Right lobe of liver (tissue), 6 donors: Measurements from ENCODE around the gene NRXN3. TPM values are rescaled to one million over a fixed set of nuclear protein-coding genes. Genes with fewer than 3 reads are reported as not detected.

Experiments used
- ATAC-seq, 4 donors: fragments of 200-7000 bp; cut with Tn5 transposase; one replicate each; pipeline ENCODE4 v1.9.1; 2020; ENCODE audit warnings: mild to moderate bottlenecking in 4 of 4, moderate library complexity in 4 of 4
- DNase-seq, 3 donors: peaks; one replicate each; pipeline ENCODE4 v3.0.0-alpha.2; 2020
- H3K27ac ChIP-seq, 3 donors: fragments of 200-600 bp; one replicate each; pipeline ENCODE4 v1.8.0; 2022
- H3K27me3 ChIP-seq, 2 donors: fragments of 200-600 bp; one replicate each; pipeline ENCODE4 v1.8.0; 2022
- H3K36me3 ChIP-seq, 4 donors: fragments of 200-600 bp; sonication (generic) in 1 of 4; one replicate each; pipeline versions ENCODE4 v1.5.1 to v1.8.0; 2017 to 2022; ENCODE audit warnings: control low read depth in 1 of 4
- H3K4me1 ChIP-seq, 4 donors: fragments of 200-600 bp; sonication (generic) in 1 of 4; one replicate each; pipeline versions ENCODE4 v1.5.1 to v1.8.0; 2017 to 2022; ENCODE audit warnings: control low read depth in 1 of 4
- H3K4me3 ChIP-seq, 3 donors: fragments of 200-600 bp; one replicate each; pipeline ENCODE4 v1.8.0; 2022
- H3K9me3 ChIP-seq, 4 donors: fragments of 200-600 bp; sonication (generic) in 1 of 4; one replicate each; pipeline versions ENCODE4 v1.5.1 to v1.8.0; 2017 to 2022; ENCODE audit warnings: control low read depth in 1 of 4
- POLR2A ChIP-seq: fragments of 450-650 bp; IDR thresholded peaks from one replicate; pipeline ENCODE4 v1.6.1; 2017; ENCODE audit warnings: antibody characterized with exemption, mild to moderate bottlenecking
- WGBS: methylation state at CpG from one replicate; pipeline ENCODE4 v1.1.6; 2018; ENCODE audit warnings: low coverage, low lambda C conversion rate; ENCODE audit not compliant: insufficient coverage; ENCODE audit errors: missing lambda C conversion rate; 5-methylcytosine and 5-hydroxymethylcytosine counted together
- intact Hi-C, 2 donors: fragments of 100-400 bp; cut with DNase I; formaldehyde crosslinking; loops; one replicate each; pipeline versions ENCODE4 v1.11.2 to v1.14.1; 2022
- total RNA-seq, 6 experiments: library from RNA; depleted of rRNA in 2 of 6; stranded (reverse); fragments of >200 nt in 2 of 6; fragmentation: NEBNext Ultra II Directional in 3 of 6; extraction: Animal tissue kit (Norgen Biotek cat#: 25700) in 3 of 6; gene quantifications; one replicate each; pipeline versions ENCODE4 v1.1.0 to v1.2.4, GENCODE V29; 2016 to 2023
- TF ChIP-seq, protein P1 (sequence below), 4 donors: fragments of 200-600 bp in 3 of 4; fragments of 450-650 bp in 1 of 4; IDR thresholded peaks; one replicate each; pipeline versions ENCODE4 v1.5.1 to v1.8.0; 2016 to 2022; ENCODE audit warnings: antibody characterized with exemption in 4 of 4, mild to moderate bottlenecking in 2 of 4
- donor health status: DM: no; HTN: yes; CAD: no.
- donor health status: DM: no; HTN: no; CAD: no.
- donor health status: DM: no; HTN: no; CAD: no.
- donor health status: DM: no; HTN: yes; CAD: no.
- donor health status: DM: no; HTN: yes; CAD: no.

The NRXN3 gene
- total RNA-seq, 6 experiments from 2014 or later = 0.06 to 0.51 (median 0.23) TPM; not detected in 1

DNA sequence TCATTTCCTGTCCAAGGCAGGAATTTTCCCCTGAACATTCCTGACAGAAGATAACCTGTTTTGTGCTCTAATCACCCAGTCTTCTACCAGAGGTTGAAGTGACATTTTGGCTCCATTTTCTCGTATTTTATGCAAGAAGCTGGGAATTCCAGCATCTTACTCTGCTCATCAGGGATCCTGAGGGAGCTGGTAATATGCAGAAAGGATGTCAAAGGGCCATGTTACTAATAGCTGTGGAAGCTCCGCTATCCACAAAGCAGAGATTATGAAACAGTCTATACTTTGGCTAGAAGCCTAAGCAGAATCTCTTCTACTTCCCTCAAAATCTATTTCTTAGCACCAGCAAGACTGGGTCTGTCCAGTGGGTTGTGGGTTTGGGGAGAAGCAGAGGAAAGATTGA lies 1428.2 kb downstream of the NRXN3 start:
- Histone ChIP-seq H3K4me1 (no peaks in the 10 kb centered on the region), H3K27me3 (no peaks in the 10 kb centered on the region), H3K4me3 (no peak overlapping the region), H3K9me3 (no peaks in the 10 kb centered on the region), H3K27ac (no peak overlapping the region), H3K36me3 (no peaks in the 10 kb centered on the region)
- no peak for ATAC-seq
- intact Hi-C loops = no loop called here
- WGBS = 47% methylated on average over 2 of the region's 2 CpGs
- TF ChIP-seq POLR2A = no peak
- TF ChIP-seq, protein P1, sequence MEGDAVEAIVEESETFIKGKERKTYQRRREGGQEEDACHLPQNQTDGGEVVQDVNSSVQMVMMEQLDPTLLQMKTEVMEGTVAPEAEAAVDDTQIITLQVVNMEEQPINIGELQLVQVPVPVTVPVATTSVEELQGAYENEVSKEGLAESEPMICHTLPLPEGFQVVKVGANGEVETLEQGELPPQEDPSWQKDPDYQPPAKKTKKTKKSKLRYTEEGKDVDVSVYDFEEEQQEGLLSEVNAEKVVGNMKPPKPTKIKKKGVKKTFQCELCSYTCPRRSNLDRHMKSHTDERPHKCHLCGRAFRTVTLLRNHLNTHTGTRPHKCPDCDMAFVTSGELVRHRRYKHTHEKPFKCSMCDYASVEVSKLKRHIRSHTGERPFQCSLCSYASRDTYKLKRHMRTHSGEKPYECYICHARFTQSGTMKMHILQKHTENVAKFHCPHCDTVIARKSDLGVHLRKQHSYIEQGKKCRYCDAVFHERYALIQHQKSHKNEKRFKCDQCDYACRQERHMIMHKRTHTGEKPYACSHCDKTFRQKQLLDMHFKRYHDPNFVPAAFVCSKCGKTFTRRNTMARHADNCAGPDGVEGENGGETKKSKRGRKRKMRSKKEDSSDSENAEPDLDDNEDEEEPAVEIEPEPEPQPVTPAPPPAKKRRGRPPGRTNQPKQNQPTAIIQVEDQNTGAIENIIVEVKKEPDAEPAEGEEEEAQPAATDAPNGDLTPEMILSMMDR (IDR thresholded peaks at IDR 0.05) = no peak
- no peak for DNase-seq

GRCh38 chr14:79599239-79599638 lies 1429.1 kb downstream of the NRXN3 start:
- H3K27me3 ChIP-seq = no peaks in the 10 kb centered on the region
- no peak overlapping the region for H3K27ac ChIP-seq
- TF ChIP-seq, protein P1 (IDR thresholded peaks at IDR 0.05) = no peak
- no peak for TF ChIP-seq POLR2A
- DNase-seq = no peak
- no peaks in the 10 kb centered on the region for H3K4me1 ChIP-seq
- ATAC-seq = no peak
- H3K9me3 ChIP-seq = no peaks in the 10 kb centered on the region
- intact Hi-C loops = no loop called here
- H3K36me3 ChIP-seq = no peaks in the 10 kb centered on the region
- no peak overlapping the region for H3K4me3 ChIP-seq

DNA sequence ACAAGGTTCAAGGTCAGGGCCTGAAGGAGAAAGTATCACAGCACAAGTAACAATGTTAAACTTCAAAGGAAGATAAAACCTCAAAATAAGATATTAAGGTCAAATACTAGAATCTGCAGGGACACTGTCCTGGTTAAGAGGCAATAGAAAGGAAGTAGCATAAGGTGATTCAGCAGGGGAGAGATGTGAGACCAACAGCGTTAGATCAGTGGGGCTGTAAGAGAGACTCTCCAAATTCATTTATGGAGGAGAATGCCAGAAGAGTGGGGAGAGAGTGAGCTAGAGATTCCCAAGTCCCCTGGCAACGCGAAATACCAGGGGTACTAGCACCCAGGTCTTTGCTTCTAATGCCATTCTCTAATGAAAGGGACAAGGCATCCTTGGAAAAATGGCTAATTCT lies 1430.2 kb downstream of the NRXN3 start:
- Histone ChIP-seq H3K36me3 (no peaks in the 10 kb centered on the region), H3K4me1 (no peaks in the 10 kb centered on the region), H3K9me3 (no peaks in the 10 kb centered on the region), H3K4me3 (no peak overlapping the region), H3K27me3 (no peaks in the 10 kb centered on the region), H3K27ac (no peak overlapping the region)
- intact Hi-C loops = no loop called here
- DNase-seq (no peak), ATAC-seq (no peak)
- TF ChIP-seq POLR2A = no peak
- TF ChIP-seq, protein P1 (IDR thresholded peaks at IDR 0.05) = no peak
- WGBS = 83% methylated on average over 3 of the region's 3 CpGs

DNA sequence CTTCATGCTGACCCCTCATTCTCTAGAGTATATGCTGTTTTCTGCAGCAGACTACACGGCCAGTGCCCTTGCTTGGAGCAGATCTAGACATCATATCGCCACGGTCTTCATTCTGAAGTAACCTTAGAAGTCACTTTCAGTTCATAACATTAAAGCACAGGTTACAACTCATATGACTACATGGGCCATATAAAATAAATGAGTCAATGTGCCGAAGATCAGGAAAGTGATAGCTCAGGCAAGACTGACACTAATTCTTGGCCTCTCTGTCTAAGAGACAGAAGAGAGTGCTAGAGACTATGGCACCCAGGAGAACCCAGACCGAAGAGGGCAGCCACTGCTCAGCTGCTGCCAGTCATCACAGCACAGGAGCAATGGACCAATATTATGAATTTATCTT lies 1431.4 kb downstream of the NRXN3 start:
- TF ChIP-seq POLR2A = no peak
- TF ChIP-seq, protein P1 (IDR thresholded peaks at IDR 0.05) = no peak
- Histone ChIP-seq H3K9me3 (no peaks in the 10 kb centered on the region), H3K36me3 (no peaks in the 10 kb centered on the region), H3K4me3 (no peak overlapping the region), H3K4me1 (no peaks in the 10 kb centered on the region), H3K27ac (no peak overlapping the region), H3K27me3 (no peaks in the 10 kb centered on the region)
- DNase-seq (no peak), ATAC-seq (no peak)
- 65% methylated on average over 5 of the region's 5 CpGs for WGBS
- intact Hi-C loops = no loop called here

DNA sequence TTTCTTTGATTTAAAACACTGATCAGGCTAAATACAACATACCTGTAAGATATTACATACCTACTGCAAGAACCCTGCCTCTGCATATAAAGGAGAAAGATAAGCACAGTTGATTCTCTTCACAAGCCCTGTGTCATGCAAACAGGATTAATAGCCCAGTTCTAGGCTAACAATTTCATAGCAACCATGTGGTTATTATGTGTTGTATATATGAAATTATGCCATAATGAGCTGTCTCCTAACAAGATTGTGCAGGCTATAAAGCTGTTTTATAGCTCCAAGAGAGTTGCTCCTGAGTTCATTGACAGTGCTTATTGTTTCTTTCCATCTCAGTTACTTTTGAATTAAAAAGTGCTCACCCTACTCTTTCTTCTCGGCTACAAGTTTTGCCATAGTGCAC lies 1431.9 kb downstream of the NRXN3 start:
- H3K9me3 ChIP-seq = no peaks in the 10 kb centered on the region
- WGBS = 45% methylated on average over 1 of the region's 1 CpG
- TF ChIP-seq POLR2A = no peak
- TF ChIP-seq, protein P1 (IDR thresholded peaks at IDR 0.05) = no peak
- no peaks in the 10 kb centered on the region for H3K4me1 ChIP-seq
- H3K4me3 ChIP-seq = no peak overlapping the region
- DNase-seq = no peak
- H3K27ac ChIP-seq = no peak overlapping the region
- no peaks in the 10 kb centered on the region for H3K36me3 ChIP-seq
- ATAC-seq = no peak
- H3K27me3 ChIP-seq = no peaks in the 10 kb centered on the region
- intact Hi-C loops = no loop called here
